M059J (cell line): ENCODE data around the gene ZNF516. TPM values are rescaled to one million over a fixed set of nuclear protein-coding genes. Genes with fewer than 3 reads are reported as not detected.

ENCODE experiments used
- DNase-seq: peaks from one replicate; pipeline ENCODE4 v3.0.0-alpha.2; 2012; ENCODE audit warnings: low read depth
- total RNA-seq: library from RNA; depleted of rRNA; stranded (reverse); fragments of >200 nt; shearing (Covaris generic); gene quantifications from 2 replicates; pipeline ENCODE4 v1.2.3, GENCODE V29; 2014

The ZNF516 gene
- total RNA-seq, 1 experiment from 2014 or later, result 8.9 TPM

DNA sequence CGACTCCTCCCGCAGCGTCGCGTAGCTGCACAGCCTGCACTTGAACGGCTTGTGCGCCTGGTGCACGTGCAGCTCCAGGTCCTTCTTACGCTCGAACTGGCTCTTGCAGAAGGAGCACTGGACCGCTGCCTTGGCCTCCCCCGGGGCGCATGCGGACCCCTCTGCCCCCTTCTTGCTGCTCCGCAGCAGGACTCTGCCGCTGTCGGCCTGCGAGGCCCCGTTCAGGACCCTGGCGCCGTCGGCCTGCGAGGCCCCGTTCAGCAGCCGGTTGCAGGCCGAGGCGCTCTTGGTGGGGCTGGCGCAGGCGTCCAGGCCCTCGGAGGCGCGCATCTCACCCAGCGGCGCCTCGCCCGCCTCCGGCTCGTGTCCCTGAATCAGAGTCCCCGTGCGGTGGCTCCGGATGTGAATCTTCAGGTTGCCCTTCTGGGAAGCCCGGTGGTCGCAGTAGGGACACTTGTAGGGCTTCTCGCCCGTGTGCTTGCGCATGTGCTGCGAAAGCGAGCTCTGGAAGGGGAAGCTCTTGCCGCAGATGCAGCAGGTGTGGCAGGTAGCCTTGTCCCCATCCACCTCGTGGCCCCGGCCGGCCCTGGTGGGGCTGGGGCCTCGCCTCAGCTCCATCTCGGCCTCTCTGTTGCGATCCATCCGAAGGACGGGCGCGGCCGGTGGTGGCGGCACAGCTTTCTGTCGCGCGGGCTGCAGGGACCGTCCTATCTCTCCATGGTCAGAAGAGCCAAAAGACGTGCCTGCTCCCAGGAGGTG, 52.5 kb downstream of the ZNF516 start:
- DNase-seq, result no peak

DNA sequence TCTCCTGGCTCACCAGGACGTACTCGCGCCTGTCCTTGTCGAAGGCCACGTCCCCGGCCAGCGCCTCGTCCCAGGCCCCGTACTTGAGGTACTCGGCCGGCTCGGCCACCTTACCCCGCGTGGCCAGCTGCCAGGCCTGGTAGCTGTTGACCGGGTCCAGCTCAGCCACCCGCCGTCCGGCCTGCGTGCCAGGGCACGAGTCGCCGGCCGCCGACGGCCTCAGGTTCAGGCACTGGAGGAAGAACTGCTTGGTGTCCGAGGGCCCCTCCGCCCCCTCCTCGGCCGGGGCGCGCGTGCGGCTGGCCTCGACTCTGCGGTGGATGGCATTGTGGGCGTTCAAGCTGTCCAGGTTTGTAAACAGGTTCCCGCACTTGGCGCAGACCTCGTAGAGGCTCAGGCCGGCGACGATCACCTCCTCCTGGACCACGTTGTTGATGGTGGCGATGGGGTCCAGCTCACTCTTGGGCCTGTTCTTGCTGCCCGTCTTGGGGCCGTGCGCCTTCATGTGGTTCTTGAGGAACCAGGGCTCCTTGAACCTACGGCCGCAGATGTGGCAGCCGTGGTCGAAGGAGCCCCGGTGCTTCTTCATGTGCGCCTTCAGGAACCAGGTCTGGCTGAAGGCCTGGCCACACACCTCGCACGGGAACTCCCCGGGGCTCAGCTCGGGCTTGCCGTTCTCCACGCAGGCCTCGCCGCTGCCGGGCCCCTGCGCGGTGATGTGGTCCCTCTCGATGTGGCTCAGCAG, 53.2 kb downstream of the ZNF516 start:
- DNase-seq, result no peak

DNA sequence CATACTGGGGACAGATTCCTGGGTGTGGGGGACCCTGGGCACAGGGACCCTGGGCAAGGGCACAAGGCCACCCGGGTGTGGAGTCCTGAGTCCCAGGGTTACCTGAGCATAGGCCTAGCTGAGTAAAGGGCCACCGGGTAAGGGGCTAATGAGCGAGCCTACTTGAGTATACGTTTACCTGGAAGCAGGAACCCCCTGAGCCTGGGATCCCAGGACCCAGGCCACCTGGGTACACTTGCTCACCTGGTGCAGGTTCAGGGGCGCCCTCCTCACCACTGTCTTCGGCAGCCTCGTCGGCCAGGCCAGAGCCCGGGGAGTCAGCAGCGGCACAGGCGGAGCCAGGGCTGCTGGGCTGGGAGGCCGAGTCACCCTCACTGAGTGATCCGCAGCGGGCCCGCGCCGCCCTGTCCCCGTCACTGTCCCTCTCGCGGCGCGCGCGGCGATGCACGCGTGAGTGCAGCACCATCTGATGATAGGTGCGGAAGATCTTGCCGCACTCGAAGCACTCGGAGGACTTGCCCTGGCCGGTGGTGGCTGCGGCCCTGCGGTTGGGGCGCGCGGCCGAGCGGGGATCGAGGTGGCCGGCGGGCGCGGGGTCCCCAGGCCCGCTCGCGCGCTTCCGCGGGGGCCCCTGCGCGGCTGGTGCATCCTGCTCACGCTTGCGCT, 53.9 kb downstream of the ZNF516 start:
- DNase-seq, result no peak

DNA sequence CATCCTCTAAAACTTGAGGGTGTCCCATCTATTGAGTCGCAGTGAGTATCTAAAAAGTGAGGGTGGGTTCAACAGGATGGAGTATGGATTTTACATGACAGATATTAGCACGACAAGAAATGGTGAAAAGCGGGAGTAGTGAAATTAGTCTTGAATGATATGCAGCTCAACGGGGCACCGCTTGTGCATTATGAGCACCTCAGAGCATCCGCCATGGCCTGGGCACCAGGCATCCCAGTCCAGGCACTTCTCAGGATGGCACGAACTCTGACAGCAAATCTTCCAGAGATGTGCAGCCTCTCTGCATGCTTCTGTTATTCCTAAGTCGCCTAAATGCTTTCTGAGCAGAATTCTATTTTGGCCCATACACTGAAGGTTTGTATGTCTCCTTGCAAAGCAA, 57.1 kb downstream of the ZNF516 start:
- DNase-seq, result no peak

DNA sequence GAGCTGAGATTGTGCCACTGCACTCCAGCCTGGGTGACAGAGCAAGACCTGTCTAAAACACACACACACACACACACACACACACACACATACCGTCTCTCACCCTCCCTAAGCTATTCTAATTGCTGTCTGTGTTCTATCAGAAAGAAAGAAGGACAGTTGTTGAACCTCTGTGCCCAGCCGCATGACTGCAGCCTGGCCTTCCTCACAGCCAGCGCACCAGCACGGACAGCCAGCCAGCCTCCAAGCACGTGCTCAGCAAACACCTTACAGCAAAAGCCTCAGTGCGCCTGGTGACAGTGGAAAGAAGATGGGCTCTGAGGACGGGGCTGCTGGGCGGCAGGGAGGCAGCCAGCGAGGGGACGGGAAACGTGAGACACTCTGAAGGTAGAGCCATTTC, 58.0 kb downstream of the ZNF516 start:
- DNase-seq, result no peak

DNA sequence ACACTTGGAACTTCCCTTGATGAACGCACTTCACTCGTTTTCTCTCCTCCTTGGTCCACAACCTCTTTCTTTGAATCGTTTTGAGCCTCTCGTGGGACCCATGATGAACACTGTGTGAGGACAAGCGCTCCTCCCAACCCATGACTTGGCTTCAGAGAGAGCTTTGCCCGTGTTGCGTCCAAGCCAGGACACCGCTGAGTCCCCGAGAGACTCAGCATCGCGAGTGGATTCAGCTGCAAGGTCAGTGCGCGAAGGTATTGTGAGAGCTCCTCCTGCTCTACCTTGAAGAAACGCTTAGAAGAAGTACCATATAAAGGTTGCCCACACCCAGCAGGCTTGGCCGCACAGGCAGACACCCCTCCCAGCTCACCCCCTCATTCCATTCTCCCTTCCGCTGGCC, 58.7 kb downstream of the ZNF516 start:
- DNase-seq, result no peak

DNA sequence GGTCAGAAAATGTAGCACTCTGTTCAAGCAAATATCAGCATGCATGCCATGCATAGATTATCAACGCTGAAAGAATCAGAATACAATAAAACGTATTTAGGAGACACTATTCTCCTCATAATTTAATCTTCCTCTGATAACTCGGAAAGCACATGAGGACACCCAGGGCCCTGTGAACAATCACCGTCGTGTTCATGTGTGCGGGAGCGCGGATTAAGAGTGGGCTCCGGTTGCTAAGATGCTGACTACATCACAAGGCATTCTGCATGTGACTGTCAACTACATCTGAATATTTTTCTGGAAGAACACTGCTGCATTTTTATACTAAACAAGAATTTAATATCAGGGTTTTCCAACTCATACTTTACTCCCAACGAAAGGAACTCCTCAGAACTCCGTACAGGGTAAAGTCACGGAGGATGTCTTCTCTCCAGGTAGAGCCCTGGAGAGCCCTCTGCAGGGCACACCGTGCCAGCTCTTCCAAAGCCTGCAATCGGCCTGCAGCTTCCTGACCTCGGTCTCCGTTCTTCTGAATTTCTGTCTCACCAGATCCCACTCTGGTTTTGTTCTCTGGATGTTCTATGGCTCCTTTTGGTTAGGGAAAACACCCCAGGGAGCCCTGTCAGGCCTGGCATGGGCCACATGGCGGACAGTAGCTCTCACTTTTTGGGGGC, 59.6 kb downstream of the ZNF516 start:
- no peak for DNase-seq

DNA sequence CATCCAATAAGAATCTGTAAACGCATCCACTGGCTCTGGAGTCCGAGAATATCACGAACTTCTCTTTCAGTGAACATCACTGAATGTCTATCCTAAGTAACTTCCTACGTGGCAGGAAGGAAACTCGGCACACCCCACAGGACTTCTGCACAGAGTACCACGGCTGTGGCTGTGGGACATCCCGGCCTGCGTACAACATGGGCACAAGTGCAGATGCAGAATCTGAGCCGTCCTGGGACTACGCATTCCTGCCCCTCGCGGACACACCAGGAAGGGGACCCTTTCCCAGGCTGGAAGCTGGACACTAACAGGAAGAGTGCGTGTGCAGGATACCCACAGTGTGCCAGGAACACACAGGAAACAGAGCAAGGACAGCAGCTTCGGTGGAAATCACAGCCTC, 60.6 kb downstream of the ZNF516 start:
- DNase-seq, result no peak

DNA sequence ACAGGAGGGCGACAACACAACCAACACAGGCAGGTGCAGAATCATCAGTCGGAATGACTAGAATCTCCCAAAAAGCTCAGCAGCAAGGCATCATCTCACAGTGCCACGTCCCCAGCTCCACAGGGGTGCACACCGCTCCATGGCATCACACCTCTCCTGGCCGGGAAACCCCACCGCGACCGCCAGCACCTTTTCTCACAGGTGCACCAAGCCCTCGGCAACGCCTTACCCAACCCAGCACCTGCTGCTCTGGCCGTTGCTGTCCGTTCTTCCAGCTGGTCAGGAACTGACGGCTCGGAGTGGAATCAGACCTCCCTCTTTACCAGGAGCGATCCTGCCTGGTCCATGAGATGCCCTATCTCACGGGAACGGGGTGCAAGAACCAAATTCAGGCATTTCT, 61.3 kb downstream of the ZNF516 start:
- DNase-seq, result no peak

DNA sequence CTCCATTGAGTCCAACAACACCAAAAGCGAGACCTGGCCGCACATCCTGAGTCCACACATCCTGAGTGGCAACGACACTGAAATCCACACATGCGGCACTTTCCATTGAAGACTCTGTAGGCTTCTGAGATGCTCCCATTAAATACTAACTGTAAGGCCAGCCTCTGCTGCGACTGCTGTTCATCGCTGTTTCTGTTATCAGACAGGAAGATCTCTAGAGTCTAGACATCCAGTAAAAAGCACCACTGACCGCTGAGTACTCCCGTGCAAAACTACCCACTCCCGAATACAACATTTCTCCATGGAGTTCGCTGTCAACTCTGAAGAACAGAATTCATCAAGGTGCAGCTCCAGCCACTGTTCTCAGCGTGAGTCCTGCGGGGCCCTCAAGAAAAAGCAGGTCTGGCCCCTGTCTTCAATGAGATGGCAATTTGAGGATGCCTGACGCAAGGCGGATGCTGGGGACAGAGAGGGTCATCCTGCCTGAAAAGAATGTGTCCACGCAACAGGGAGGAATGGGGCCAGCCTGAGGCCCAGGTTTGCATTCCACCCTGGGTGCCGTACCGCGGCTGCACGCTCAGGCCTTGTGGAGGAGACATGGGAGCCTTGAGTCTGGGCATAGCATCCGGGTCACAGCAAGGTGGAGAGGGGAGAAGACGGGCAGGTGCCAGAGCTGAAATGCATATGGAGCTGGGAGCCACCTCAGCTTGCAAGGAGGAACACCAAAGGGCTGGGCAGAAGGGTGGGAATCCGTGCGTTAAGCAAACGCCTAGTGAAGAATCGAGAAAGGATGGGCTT, 61.9 kb downstream of the ZNF516 start:
- DNase-seq, result no peak

DNA sequence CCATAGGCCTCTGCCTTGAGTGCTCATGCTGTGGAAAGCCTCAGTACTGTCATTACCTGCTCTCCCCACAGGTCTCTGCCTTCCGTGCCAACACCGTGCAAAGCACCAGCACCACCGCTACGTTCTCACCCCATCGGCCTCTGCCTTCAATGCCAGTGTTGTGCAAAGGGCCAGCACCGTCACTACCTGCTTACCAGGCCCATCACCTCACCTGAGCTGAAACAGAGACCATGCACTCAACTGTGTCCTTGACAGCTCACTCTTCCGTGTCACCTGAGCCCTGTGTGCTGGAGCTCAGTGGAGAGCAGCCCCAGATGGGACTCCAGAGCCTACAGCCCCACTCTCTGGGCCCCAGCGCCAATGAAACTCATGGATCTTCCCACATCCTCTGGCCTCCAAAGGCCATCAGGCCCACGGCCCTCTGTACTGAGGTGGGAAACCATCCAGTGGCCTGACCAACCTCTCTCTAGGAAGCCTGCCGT, 62.7 kb downstream of the ZNF516 start:
- no peak for DNase-seq

DNA sequence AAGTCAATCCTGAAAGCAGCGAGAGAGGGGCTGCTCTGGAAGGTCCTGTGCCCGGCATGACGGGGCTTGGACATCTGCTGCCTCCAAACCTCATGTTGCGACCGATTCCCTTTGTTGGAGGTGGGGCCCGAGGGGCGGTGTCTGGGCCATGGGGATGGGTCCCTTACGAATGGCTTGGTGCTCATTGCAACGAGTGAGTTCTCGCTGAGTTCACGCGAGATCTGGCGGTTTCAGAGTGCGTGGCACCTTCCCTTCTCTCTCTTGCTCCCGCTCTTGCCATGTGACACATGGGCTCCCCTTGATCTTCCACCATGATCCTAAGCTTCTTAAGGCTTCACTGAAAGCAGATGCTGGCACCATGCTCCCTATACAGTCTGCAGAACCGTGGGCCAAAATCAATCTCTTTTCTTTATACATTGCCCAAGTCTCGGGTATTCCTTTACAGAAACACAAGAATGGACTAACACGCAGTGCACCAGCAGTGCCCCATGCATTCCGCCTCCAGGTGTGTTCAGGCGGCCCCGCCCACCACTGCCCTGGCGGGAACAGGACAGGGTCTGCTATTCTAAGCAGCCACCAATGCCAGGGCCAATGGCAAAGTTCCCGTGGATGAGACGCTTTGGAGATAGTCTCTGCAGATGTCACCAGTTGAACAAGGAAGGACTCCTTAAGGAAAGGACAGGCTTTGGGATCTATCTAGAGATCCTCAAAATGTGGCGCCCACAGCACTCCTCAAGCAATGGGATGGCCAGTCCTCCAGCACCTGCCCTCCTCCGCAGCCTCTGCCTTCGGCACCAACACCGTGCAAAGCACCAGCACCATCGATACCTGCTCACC, 63.4 kb downstream of the ZNF516 start:
- DNase-seq, result no peak

DNA sequence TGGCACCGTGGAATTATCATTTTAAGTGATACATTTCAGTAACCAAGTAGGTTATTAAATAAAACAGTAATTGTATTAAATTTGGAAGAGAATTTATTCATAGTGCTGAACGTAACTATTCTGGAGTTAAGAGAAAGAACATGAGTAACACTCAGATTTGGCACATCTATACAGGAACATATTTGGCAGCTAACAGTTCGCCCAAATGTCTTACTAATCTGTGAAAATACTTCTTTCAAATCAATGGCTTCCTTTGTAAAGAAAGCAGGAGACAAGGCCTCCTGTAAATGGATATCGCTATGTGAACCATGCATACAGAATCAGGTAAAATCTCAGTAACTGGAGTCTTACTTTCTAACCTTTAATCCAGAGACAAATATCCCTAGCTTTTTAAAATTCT, 64.4 kb downstream of the ZNF516 start:
- no peak for DNase-seq

DNA sequence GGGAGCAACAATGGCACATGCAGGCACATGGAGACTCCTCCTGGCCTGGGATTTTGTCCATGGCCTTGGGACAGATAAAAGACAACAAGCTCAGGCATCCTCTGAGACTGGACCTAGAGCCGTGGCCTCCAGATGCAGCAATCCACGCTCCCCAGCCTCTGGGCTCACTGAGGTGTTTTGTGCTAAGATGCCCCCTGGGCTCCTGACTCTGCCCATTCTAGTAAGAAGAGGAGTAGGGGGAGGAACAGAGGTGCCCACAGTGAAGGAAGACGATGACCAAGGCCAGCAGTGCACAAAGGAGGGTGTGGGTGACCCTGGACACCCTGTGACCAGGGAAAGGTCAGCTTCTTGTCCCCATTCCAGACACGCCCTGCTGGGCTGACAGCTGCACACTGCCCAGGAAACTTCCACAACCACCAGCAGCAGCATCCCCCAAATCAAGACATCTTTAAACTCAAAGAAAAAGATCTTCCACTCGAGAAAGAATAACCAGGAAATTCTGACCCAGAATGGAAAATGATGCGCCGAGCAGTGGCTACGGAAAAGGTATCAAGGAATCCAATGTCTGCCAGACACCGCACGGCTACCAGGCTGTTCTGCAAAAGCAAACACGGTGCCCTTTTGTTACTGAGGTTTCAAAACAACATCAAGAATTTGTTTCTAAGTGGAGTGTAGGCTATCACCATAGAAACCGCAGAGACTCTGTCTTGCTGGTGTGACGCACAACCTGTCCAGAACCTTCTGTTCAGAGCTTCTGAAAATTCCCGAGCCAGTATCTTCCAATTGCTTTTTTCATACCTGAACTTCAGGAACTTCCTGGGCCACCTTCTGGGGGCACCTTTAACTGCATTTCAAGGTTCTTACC, 65.5 kb downstream of the ZNF516 start:
- peak; percentile 13 for DNase-seq

DNA sequence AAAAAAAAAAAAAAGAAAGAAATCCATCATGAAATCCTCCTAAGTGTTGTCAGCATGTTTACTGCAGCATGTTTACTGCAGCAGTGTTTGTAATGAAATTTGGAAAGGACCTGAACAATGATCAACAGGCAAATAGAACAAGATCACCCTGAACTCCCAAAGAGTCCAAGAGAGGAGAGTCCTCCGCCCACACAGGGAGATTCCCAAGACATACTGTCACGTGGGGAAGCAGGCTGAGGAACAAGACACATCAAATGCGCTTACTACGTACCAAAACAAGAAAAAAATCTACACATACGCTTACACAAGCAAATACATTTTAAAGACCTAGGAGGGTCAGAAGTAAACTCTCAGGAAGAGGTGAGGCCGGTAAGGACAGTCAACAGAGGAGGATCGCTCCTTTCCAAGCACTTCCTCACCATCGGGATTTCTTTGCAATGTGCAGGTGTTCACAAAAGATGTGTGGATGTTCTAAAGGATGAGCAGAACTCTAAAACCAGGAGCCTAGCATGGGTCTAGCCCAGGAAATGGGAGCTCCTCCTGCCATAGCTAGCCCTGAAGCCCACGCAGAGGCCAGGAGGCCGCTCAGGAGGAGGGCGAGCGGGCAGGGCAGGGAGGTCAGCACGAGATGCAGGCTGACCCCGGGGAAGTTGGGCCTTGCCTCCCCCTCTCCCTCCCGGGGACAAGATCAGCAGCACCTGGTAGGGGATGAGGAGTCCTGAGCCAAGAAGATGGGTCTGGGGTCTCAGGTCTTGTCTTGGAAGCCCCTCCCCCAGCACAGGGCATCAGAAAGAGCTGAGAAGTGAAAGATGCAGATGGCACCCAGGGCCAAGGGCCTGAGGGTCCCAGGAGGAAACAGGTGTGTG, 66.4 kb downstream of the ZNF516 start:
- DNase-seq, result no peak

DNA sequence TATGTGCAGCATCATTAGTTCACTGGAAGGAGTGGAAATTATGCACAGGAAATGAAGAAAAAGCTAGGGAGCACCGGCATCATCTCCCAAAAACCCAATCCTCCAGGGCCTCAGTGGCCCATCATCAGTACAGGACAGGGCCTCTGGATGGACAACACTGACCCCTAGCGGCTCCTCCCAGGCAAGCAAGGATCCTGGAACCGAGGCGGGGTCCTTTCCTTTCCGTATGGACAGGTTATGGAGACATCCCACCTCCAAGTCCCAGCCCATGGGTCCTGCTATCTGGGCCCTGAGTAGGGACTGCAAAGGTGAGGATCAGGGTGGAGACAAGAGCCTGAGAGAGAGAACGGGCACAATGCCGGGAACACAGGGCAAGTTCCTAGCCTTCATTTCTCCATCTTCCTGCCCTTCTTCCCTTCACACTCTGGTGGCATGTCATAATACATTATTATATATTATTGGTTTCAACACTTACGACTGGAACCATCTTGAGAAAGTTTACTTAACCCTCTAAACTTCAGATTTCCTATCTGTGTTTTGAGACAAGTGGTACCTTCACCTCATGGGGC, 68.2 kb downstream of the ZNF516 start:
- no peak for DNase-seq

DNA sequence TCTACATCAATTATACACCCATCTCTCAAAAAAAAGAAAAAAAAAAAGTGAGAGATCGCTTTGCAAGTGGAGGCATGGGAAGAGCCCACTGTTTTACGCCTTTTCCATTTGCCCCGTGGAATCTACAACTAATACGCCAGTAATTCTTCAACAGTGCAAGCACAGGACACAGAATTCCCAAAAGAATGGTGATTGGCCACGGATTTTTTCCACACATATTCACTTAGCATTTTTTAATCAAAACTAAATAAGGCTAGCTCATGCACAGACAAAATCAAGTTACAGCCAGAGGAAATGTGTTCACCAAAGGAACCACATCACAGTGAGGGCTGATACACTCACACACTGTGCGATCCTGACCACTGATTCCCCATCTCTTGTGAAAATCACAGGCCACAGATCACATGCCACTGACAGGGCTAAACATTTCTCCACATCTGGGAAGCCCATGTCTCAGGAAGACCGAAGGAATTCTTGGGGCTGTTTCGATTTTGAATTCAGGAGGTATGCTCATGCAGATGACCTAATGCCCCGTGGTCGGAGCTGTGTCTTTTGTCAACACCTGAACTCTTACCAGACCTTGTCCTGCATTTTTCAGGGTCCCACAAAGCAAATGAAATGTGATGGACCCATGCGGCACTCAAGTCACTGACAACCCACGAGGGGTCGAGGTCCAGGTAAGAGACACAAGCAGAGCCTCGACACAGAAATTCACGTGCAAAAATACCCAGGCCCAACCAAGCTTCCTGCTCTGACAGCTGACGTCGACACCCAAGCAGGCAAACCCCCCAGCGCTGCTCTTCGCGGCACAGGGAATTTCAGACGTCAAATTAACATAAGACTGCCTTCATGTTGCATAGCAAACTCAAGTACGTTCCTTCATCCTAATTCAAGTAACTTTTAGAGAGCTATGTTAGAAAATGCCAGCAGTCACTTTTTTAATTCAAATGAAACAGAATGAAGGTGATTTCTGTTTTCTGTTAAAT, 69.6 kb downstream of the ZNF516 start:
- DNase-seq, result no peak
